Mesenteric fat pad (tissue), 1 donor: Measurements from ENCODE around the gene VWA5B1. TPM values are rescaled to one million over a fixed set of nuclear protein-coding genes. Genes with fewer than 3 reads are reported as not detected.
"Not testable (repeated sequence)": the region's sequence is repeated elsewhere in the genome, so short reads cannot be mapped to it uniquely, and the experiment has no call there.

Experiments
- DNase-seq: peaks from one replicate; pipeline ENCODE4 v3.0.0-alpha.2; 2020; ENCODE audit warnings: low spot score
- total RNA-seq: library from RNA; stranded (reverse); fragmentation: NEBNext Ultra II Directional; extraction: Animal tissue kit (Norgen Biotek cat#: 25700); gene quantifications from one replicate; pipeline ENCODE4 v1.2.1, GENCODE V29; 2021
- donor health status: DM: yes; HTN: yes; CAD: no.

VWA5B1 gene
- total RNA-seq, 1 donor from 2014 or later: not detected

DNA sequence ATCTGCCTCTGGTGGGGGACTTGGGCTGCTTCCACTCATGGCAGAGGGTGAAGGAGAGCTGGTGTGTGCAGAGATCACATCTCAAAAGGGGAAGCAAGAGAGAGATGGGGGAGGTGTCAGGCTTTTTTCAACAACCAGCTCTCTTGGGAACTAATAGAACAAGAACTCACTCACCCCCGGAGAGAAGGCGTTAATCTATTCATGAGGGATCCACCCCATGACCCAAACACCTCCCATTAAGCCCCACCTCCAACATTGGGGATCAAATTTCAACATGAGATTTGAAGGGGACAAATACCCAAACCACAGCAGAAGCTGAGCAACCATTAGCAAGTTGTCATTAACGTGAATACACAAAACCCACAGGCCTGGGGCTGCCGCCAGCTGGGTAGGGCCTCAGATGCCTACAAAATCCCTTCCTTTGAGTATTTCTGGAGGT, 12.0 kb upstream of the VWA5B1 start:
- no peak for DNase-seq

DNA sequence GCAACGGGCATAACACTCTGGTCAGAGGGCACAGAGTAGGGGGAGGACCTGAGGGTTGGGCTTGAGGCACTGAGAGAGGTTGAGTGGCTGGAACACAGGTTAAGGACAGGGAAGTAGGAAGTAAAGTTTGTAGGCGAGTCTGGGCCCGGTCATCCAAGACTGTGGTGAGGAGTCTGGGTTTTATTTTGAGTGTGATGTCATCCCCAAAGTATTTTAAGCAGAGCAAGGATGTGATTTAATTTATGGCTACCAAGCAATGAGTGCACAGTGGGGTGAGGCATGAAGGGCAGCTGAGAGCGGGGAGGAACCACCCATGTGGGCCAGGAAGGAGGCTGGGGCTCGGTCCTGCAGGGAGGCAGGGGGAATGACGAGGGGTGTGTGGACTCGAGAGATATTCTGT, 11.2 kb upstream of the VWA5B1 start:
- no peak for DNase-seq

DNA sequence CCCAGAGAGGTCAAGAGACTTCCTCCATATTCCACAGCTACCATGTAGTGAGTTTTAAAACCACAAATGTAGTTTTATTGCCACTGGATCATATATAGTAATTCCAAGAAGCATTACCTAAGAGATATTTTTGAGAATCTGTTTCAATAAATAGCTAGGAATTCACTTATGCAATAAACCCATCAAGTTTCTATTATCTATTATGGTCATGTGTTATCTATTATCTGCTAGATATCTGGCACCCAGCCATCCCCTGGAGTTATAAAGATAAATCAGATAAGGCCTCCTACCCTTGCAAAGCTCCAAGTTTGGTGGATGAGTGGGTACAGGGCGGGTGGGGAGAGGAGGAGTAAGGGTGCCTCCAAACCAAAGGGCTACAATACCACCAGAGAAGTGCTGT, 10.3 kb upstream of the VWA5B1 start:
- no peak for DNase-seq

DNA sequence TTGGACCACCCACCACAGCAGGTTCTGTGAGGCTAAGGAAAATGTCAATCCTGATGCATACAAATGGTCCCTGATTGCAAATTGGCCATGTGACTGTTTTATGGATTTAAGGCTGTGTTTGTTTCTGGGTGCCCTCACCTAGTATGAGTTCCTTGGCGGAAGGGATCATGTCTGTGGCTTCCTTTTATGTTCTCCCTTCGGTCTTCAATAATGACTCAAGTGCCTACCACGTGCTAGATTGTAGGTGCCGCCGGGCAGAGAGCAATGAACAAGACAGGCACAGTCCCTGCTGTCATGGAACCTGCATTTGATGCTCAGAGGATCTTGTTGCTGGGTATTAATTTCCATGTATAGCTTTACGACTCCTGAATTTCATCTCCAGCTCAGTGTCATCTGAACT, 9.8 kb upstream of the VWA5B1 start:
- DNase-seq: no peak

DNA sequence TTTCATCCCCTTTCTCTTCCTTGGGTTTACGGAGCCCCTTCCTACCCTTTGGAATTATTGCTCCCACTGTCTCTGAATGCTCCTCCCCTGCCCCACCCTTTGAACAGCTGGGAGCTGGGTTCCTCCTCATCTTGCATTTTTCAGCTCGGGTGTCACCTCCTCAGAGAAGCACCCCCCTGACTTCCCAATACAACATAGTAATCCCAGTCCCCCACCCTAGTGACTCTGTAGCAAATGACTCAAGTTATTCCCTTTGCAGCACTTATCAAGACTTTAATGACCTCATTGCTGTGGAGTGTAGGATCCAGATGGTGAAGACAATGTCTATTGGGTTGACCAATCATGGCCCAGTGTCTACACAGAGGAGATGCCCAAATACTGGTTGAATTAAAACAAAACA, 8.9 kb upstream of the VWA5B1 start:
- no peak for DNase-seq

DNA sequence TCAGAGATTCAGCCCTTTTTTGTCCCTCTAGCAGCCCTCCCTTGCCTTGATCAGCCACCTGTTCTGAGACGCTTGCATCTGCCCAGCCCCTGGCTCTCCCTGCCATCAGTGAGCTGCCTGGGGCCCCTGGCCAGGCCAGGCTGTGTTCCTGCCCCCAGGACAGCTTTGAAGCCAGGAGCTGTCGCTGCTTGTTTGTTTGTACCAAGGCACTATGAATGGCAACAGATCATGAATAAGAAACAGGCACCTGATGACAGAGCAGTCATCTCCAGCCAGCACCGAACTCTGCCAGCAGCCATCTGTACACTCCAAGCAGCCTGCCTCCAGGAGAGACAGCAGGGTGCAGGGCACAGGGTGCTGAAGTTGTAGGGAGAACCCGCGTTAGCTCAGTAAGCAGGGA, 8.1 kb upstream of the VWA5B1 start:
- no peak for DNase-seq

DNA sequence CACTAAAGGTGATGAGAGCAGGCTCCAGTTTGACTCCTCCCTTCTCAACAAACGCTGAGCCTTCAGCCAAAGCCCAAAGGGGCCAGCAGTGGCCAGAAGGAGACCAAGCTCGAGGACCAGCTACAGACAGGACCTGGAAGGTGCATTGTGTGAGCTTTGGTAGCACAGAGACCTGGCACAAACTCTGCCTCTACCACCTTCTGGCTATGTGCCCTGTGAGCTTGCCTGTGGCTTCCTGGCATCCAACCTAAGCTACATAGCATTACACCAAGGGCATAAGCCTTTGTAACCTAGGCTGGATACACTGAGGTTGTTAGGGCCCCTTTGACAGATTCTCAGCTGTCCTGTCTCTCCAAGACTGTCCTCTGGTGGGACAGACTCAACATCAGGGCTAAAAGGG, 6.6 kb upstream of the VWA5B1 start:
- DNase-seq: no peak

DNA sequence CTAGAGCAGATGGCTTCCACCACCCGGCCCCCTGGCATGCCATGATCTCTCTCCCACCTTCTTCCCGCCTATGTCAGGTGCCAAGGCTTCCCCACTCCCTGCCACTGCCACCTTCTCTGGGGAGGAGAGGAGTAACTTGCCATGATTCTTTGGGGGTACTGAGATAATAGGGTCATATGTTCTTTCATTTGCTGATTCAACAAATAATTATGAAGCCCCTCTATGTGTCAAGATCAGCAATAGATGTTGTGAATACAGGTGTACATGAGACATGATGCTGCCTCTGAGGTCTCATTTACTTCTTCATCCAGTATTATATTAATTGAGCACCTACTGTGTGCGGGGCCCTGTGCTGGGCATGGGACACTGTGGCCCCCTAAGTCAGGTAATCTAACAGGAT, 6.0 kb upstream of the VWA5B1 start:
- DNase-seq: no peak

DNA sequence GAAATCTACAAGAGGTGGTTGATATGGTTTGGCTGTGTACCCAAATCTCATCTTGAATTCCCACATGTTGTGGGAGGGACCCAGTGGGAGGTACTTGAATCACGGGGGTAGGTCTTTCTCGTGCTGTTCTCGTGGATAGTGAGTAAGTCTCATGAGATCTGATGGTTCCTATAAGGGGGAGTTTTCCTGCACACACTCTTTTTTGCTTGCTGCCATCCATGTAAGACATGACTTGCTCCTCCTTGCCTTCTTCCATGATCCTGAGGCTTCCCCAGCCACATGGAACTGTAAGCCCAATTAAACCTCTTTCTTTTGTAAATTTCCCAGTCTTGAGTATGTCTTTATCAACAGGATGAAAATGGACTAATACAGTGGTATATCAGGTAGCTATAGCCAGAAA, 5.2 kb upstream of the VWA5B1 start:
- DNase-seq: no peak

DNA sequence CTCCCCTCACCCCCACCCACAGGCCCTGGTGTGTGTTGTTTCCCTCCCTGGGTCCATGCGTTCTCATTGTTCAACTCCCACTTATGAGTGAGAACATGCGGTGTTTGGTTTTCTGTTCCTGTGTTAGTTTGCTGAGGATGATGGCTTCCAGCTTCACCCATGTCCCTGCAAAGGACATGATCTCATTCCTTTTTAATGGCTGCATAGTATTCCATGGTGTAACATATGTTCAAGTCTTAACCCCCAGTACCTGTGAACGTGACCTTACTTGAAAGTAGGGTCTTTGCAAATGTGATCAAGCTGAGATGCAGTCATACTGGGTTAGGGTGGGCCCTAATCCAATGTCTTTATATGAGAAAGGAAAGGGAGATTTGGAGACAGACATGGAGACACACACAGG, 3.0 kb upstream of the VWA5B1 start:
- not testable (repeated sequence) for DNase-seq

DNA sequence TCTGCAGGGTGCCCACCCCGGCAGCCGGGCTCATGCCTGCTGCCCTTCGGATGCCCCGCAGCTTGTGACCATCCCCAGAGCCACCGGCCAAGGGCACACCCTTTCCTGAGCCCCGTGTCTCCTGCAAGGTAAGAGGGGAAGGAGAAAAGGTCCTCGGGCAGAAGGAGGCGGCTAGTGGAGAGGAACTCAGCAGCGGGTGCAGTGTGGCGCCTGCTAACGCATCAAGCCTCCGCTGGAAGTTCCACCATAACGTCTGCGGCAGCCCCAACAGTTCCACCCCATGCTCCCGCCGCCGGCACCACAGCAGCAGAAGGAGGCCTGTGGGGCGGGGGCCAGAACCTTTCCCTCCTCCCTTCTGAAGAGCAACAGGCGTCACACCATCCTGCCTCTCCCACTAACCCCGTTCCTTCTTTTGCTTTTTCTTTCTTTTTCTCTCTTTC, 990 bp downstream of the VWA5B1 start:
- DNase-seq: no peak

DNA sequence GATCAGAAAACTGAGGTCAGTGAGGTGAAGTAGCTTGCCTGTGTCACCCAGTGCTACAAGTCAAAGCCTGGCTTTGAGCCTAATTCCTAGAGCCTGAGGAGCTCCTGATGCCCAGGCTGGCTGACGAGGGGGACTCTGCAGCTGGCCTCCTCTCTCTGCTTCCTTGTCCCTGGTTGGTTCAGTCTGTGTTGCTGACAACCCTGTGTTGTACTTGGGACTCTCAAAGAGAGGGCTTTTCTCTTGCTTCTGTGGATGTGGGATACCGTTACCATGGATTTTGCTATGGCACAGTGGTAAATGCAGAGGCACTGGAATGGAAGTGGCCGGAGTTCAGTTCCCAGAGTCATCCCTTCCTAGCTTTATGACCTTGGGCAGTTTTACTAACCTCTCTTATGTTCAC, 8.0 kb downstream of the VWA5B1 start:
- no peak for DNase-seq

DNA sequence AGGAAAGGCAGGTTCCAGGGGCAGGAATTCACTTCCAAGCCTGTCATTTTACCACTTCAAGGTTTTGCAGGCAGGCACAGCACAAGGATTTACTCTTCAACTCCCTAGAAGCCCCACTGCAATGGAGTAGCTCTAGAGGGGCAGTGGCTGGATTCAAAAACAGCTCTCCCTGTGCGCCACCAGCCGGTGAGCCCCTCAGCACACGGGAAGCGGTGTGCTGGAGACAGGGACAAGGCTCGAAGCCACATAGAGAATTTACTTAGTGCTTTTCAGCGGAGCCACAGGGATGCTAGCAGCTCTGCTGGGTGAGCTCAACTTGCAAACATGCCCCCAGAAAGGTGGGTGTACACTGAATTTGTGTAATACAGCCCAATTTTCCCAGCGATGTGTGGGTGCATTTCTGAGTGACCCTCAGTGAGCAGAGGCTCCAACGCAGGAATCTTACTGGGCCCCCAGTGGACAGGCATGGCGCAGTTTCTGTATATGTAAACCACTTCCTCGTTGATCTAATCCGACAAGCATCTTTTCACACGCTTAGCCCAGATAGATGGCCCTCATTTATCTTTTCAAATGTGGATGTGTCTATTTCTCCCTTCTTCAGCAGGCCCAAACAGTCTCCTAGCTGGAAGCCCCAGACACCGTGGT, 10.9 kb downstream of the VWA5B1 start:
- no peak for DNase-seq

DNA sequence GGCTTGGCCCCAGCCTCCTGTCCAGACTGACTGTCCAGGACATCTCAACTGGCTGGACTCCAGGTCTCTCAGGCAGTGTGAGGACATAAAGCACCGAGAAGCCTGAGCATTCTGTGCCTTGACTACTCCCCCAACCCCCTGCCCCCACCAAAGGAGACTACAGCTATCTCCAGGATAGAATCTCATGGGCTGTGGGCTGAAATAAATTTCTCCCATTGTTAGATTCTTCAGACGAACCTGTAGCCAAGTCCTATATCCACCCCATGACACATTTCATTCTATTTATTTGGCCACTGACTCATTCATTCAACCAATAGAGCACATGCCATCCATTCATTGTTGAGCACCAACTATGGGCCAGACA, 11.4 kb downstream of the VWA5B1 start:
- no peak for DNase-seq

DNA sequence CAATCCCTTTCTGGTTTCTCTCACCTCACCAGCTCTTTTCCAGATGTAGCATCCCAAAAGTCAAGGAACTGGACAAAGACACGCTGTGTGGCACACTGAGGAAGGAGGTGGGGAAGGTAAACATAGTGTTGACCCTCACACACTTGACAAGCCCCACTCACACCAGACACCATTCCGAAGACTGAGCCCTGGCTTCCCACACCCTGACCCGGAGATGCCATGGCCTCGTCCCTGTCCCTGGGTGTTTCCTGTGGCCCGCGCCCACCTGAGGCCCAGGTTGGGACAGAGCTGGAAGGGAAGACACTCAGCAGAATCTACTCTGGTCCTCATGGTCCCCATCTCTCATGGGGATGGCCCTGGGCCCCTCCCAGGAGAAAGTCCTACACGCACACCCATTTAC, 16.4 kb downstream of the VWA5B1 start:
- no peak for DNase-seq

DNA sequence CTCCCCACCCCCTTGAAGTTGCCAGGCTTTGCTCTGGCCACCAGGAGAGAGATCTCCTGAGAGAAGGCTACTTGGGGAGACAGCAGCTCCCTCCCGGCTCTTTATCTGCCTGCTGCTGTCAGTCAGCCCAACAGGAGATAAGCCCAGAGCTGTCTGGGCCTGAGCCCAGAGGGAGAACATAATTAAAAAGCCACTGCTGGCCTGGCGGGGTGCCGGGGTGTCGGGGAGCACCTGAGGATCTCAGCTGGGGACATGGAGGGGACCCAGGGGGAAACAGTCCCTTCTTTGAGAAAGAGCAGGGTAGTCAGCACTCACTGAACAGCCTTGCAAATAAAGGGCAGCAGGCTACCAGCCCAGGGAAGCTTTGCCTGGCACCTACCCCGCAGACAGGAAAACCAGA, 17.9 kb downstream of the VWA5B1 start:
- no peak for DNase-seq

DNA sequence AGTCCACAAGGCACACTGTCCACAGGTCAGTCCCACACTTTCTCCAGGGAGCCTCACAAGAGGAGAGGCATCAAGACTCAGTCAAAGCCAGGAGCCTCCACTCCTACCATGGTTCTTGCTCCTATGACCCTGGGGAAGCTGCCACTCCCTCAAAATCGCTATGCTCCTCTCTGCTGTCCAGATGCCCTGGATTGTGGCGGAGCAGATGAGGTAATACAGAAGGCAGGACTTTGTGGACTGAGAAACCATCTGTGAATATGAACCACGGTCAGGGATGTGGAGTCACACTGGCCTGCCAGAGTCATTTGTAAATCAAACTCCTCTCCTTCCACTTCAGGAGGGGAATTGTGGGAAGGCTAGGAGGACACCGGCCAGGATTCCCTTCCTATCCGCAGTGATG, 20.6 kb downstream of the VWA5B1 start:
- no peak for DNase-seq

DNA sequence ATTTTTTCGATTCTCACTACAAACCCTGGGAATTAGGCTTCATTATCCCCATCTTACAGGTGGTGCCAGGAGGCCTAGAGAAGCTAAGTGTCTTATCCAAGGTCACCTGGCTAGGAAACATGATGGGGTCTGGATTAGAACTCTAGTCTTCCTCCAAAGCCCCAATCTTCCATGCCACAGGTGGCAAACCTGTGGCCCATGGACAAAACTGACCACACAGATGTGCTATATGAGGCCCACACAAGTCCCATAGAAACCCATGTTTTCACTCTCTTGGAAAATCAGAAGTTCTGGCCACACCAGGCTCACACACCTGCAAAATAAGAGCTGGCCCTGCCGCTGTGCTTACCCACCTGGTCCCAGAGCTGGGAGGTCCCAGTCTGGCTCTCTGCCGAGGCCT, 21.6 kb downstream of the VWA5B1 start:
- no peak for DNase-seq

DNA sequence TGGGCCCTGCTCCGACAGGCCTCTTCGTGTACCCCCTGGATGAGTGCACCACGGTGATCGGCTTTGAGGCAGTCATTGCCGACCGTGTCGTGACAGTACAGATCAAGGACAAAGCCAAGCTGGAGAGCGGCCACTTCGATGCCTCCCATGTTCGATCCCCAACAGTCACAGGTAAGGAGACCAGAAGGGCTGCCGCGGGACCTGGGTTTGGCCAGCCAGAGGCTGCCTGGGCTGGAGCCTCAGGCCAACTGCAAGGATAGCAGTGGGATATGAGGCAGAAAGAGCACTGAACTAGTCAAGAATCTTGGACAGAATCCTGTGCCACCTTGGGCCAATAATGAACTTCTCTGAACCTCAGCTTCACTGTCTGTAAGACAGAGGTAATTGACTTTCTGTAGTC, 22.1 kb downstream of the VWA5B1 start:
- DNase-seq: no peak

DNA sequence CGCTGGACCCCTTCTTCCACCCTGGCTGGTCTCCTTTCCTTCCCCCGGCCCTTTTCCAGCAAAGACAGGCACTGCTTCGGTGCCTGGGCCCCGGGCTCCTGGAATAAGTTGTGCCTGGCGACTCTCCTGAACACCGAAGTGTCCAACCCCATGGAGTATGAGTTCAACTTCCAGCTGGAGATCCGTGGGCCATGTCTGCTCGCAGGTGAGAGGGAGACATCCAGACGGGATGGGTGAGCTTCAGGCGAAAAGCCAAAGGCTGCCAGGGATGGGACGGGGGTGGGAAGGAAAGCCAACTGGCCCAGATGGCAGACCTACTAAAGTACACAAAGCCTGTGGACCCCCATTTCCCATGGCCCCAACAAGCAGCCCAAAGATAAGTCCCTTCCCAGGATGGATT, 26.8 kb downstream of the VWA5B1 start:
- DNase-seq: no peak

DNA sequence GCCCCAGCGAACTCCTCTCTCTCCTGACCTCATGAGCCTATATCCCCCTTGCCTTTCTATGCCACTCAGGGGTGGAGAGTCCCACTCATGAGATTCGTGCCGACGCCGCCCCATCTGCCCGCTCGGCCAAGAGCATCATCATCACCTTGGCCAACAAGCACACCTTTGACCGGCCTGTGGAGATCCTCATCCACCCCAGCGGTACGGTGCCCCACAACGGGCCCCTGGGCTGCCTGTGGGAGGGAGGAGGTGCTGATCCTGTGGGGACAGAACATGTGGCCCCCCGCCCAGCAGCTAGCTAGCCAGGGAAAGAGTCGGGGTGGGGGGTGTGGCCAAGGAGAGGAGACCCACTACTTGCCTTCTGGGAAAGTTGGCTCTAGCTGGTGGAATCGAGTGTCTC, 27.8 kb downstream of the VWA5B1 start:
- no peak for DNase-seq

DNA sequence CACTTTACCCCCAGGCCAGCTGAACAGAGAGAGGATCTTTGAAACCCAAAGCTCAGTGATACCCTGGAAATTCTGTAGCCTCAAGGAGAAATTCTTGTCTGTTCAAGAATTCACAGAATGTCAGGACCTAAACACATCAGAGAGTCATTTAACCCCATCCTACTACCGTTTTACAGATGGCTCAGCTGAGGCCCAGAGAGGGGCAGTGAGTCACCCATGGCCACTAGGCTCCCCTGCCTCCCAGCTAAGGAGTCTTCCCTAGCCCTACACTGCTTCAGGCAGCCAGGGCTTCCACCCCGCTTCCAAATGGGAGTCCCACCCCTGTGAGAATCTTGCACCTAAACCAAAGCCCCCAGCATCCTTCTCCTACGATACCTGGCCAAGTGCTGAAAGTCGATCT, 28.3 kb downstream of the VWA5B1 start:
- DNase-seq: no peak

DNA sequence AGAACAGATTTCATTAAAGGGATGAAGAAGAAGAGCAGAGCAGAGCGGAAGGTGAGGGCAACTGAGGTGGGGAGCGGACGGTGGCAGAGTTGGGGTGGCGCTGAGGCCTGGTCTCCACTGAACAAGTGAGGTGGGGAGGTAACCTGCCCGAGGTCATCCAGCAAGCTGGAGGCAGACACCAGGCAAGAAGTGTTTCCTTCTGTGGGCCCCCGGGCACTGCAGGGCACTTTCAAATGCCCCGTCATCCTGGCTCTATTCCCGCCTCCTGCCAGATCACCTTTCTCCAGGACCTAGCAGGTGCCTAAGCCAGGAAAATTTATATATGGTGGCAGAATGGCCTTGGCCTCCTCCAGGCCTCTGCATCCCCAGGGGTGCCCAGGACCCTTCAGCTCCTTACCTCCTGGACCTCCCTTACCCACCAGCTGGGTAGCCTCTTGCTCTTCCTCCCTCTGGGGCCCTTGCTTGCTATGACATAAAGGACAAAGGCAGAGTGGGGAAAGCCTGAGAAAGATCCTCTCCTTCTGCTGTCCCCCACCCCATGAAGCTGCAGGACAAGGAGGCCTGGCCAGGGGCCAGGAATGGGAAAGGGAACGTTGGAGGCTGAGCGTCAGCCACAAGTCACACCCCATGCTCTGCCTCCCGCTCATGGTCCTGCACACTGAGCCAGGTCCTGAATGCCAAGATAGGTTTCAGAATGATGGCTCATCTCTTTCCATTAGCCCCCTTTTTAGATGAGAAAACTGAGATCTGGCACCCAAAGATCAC, 29.0 kb downstream of the VWA5B1 start:
- no peak for DNase-seq
